Measurements from ENCODE around the gene RACK1.
"Not testable (repeated sequence)": the region's sequence is repeated elsewhere in the genome, so short reads cannot be mapped to it uniquely, and the experiment has no call there.

The RACK1 gene

DNA sequence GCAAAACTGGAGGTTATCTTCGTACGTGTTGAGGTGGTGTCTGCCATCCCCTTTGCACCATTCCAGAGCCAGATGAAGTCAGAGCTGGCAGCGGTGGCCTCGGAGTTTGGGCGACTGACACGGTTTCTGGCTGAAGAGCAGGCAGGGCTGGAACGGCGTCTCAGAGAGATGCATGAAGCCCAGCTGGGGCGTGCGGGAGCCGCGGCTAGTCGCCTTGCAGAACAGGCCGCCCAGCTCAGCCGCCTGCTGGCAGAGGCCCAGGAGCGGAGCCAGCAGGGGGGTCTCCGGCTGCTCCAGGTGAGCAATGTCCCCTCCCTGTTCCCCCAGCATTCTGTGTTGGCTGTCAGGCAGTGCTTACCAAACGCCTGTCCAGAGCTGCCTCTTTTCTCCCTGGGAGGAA lies 11.1 kb downstream of the RACK1 start:
- no peak for DNase-seq

DNA sequence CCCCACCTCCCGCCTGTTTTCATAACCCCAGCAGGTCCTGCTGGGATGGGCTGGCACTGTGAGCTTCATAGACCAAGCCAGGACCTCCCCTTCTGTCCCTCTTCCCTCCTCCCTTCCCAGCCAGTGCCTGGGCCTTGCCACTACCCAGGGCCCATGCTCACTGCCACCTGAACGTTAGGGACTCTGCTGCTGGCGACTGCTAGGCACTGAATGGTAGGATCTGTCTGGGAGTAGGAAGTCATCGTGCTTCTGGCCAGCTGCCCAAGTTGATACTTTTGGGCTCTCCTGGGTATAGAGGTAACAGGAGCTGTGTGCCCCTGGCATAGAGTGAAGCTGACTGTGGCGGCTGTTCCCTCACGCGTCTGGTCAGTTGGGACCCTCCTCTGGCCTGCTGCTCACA lies 12.3 kb downstream of the RACK1 start:
- no peak for DNase-seq

DNA sequence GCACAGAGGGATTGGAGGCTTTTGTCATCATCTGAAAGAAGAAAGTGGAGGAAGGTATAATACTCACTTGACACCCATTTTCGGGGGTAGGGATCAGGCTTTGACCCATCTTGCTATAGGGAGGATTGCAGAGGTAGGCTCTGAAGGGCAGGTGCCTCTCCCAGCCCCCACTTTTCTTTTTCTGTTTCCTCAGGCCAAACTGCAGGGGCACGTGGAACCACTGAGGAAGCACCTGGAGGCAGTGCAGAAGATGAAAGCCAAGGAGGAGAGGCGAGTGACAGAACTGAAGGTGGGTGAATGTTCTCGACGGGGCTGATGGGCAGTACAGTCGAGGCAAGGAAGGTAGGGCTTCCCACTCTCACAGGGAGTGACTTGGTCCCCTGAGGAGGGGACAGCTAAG lies 13.2 kb downstream of the RACK1 start:
- no peak for DNase-seq

DNA sequence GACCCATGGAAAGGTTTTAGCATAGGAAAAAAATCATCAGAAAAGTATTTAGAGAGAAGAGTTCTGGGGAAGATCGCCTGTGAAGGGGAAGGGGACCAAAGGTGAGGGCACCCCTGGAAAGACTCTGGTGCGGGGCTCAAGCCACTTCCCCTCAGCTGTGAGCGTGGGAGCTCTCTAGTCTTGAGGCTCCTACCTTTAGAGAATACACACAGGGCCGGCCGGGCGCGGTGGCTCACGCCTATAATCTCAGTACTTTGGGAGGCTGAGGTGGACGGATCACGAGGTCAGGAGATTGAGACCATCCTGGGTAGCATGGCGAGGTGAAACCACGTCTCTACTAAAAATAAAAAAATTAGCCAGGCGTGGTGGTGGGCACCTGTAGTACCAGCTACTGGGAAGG lies 13.7 kb downstream of the RACK1 start:
- no peak for DNase-seq

DNA sequence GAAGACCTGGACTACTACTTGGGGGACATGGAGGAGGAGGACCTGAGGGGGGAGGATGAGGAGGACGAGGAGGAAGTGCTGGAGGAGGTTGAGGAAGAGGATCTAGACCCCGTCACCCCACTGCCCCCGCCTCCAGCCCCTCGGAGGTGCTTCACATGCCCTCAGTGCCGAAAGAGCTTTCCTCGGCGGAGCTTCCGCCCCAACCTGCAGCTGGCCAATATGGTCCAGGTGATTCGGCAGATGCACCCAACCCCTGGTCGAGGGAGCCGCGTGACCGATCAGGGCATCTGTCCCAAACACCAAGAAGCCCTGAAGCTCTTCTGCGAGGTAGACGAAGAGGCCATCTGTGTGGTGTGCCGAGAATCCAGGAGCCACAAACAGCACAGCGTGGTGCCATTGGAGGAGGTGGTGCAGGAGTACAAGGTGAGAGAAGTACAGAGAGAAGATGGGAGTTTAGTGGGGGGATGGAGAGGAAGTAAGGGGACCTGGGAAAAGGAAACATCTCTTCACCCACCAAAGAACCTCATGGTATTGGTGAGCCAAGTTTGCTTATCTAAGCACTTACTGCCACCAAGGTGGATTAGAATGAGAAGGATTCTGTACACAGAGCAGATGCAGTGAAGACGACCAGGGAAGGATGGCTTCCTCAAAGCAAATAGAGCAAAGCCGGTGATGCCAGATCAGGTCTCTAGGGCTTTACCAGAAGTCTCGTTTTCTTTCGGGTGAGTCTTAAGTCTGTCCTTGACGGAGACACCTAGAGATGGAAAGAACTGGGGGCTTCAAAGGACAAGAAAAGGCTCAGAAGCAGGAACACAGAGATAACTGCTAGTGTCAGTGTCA lies 19.1 kb downstream of the RACK1 start:
- no peak for DNase-seq

DNA sequence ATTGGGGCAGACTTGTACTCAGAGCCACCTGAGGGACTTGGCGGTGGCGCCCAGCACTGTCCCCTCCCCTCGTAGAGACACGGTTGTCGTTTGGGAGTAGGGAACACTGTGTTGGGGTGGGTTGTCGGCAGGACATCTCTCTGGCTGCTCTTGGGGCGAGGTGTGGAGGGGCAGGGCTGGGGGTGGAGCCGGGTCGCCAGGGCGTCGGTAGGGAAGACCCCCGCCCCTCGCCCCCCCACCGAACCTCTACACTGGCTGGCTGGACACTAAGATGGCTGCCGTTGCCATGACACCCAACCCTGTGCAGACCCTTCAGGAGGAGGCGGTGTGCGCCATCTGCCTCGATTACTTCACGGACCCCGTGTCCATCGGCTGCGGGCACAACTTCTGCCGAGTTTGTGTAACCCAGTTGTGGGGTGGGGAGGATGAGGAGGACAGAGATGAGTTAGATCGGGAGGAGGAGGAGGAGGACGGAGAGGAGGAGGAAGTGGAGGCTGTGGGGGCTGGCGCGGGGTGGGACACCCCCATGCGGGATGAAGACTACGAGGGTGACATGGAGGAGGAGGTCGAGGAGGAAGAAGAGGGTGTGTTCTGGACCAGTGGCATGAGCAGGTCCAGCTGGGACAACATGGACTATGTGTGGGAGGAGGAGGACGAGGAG lies 19.8 kb downstream of the RACK1 start:
- no peak for DNase-seq

DNA sequence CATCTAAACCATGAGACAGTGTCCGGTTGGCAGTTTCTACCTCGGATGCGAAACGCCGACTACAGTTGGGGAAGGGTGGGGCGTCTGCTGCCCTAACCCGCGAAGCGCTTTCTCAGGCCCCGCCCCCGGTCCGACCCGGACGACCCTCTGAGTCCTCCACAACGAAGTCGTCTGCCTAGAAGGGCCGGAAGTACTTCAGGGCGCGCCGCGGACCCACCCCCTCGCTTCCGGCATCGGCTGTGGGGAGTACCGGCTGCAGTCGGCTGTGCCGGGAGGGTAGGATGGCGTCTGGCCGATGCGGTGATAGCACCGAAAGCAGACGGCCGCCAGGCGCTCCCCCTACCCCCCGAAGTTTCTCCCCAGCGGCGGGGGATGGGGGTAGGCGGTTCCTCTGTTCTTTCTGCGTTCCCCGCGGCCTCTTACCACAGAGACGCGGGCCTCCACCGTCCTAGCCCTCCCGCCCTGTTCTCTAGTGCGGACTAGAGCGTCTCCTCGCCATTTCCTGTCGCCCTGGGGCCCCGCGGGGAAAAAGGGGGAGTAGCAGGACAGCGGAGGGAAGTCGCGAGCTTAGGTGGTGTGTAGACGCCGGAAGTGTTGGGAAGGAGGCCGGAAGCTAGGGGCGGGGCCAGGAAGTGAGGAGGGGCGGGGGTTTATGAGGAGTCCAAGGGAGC lies 20.5 kb downstream of the RACK1 start, which contains the start of gene TRIM41:
TRIM41 (plus strand) TSS at position 224 of the 671 bp plus-strand sequence. CDS start 719 bp downstream, outside the sequence.
- DNase-seq: no peak

DNA sequence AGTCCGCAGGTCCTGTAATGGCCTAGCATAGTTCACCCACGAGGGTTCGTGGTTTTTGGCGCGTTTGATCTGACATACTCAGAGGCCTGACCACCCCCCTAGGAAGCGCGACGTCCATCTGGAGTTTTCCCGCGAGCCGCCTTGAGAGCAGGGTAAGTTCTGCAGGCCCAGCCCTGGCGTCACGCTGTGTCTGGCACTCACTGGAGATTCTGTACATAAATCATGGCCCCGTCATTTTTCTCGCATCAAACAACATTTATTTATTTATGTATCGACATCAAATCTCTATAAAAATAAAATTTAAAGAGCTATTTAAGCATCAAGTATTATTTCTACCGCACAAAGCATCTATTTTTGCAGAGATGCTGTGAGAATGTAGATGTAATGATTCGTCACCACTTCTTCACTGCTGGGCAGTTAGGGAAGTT lies 21.1 kb downstream of the RACK1 start:
- DNase-seq: no peak

DNA sequence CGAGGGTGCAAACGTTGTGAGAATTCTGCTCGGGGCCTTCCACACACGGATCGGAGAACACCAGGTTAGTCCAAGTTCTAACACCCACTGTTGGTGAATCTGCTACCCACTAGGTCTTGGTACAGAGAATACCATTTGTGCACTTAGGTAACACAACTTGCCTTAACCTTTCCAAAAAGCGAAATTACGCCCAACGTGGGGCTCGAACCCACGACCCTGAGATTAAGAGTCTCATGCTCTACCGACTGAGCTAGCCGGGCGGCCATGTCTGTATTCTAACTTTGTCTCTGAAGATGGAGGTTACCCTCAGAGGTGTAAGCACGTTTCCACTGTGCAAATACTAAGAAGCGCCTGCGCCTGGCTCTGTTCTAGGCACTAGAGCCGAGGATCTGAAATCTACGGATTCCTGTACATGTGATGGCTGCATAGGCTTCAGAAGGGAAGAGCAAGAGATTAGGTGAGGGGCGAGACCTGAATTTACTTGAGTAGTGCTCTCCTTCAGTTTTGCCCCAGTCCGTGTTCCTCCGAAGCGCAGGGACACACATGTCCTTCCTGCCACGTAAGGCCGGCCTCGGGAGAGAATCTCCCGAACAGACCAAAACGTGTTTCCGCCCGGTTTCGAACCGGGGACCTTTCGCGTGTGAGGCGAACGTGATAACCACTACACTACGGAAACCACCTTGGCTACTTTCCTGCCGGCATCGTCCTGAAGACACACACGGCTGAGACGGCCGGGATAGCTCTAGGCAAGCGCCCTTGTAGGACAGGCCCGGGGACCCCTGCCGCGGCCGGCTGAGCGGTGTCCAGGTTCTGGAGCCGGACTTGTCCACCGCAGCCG lies 21.7 kb downstream of the RACK1 start:
- DNase-seq: no peak

DNA sequence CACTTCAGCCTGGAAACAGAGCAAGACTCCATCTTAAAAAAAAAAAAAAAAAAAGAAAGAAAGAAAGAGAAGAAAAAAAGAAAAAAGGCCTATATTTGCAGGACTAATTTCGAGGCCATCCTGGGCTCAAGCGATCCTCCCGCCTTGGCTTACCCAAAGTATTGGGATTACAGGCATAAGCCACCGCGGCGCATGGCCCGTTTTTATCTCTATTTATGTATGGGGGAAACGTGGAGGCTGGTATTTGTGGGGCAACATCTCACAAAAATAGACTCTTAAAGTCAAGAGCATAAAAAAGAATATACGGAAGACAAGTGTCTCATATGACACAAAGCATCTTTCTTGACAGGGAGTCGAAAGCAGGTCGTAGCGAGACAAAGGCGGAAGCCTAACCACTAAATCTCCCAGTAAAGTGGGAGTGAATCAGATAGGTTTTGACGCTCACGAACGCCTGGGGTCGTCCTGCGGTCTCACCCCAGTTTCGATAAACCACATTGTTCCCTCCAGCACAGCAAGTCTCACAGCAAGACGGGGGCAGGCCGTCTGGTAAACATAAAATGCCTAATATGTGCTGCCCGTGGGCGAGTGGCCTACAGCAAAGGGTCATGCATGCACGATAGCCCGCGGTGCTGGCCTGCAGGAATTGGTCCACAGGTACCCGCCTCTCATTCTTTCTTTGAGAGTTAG lies 22.5 kb downstream of the RACK1 start:
- no peak for DNase-seq

DNA sequence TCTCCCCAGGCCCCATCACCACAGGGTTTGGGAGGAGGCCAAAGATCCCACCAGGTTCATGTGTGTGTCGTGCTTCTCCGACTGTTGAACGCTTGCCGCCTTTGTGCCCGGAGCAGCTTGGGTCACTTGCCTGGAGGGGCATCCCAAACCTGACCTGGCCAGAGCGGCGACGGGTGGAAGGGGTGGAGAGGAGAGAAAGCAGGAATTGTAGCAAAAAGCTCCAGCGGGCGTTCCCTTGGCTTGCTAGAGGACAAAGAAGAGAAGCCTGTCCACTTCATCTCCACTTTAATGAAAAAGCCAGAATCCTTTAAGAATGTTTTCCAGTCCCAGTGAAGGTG lies 23.6 kb downstream of the RACK1 start:
- no peak for DNase-seq

DNA sequence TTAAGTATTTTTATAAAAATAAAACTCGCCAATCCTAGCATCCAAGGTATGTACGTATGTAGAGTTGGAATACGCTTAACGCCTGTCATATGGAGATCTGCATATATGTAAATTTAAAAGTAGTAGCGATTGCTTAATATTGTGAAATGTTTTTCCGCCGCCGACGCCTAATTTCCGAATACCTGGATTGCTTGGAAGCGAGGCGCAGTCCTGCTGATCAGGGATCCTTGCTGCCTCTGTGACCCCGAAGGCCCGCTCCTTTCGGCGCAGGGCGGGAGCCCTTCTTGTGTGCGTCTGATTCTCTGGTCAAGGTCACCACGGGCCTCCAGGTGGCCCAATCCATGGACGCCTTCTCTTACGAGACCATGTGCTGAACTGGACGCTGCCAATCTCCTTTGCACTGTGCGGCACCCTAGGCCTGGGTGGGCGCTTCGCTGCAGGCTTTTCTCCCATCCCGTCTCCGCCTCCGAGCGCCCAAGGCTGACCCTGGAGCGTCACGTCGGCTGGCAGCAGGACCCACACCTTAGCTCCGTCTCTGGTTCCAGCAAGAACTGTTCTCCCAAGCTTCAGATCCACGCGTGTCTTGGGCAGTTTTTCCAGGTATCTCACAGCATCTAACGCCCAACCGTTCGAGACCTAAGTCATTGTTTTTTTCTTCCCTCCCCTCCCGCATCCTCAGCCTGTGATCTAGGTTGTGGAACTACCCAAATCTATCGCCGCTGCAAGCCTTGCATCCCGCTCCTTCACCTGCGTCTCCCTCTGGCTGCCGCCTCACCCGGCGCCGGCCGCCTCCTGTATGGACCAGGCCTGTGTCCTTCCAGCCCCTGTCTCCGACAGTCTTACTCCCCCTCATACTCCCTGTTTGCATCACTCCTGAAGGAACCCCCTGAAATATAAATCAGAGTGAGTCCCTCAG lies 24.2 kb downstream of the RACK1 start:
- no peak for DNase-seq

DNA sequence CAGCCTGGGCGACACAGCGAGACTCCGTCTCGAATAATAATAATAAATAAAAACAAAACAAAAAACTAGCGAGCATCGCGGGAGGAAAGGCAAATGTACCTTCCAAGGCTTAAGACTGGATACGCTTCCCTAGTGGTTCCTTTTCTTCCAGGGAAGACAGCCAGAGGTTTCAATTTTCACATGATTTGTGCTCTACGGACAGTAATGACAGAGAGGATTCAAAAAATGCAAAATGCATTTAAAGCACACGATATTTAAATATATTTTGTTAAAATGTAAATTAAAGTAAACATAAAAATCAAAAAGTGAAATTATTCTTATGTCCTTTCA lies 24.9 kb downstream of the RACK1 start:
- no peak for DNase-seq

DNA sequence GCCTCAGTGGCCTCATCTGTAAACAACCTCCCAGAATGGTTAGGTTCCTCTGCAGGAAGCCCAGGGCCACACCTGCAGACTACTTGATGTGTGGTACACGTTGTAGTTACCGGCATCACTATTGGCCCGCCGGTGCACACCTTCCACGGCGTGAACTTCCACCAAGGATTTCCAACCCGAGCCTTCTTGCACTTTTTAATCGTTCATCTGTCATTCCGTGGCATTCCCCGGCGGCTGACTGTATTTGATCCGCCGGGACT lies 26.0 kb downstream of the RACK1 start:
- no peak for DNase-seq

DNA sequence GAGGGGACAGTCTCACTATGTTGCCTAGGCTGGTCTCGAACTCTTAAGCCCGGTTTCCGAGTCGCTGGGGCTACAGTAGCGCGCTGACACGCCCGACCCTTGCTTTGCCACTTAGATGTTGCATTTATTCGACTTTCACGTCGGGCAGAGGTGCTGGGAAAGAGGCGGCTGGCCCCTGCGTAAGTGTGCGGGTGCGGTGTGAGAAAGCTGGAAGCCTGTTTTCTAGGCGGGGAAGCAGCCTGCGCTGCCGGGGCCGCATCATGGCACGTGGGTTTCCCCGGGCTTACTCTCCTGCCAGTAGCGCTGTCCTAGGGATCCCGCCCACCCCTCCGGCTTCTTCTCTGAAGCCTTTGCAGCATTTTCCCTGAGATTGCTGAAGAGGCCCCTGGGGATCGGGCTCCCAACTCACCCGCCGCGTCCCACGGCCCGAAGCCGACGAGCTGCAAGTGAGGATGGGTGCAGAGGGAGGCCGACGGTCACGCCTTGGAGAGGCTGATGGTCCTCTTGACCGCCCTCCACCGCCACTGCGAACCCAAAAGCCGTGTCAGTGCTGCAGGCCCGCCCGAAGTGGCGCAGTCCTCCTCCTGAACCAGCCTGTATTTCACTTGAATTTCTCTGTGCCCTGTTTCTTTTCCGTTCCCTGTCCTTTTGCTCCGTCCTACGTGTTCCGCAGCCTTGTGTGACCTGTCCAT lies 26.4 kb downstream of the RACK1 start:
- DNase-seq: no peak

DNA sequence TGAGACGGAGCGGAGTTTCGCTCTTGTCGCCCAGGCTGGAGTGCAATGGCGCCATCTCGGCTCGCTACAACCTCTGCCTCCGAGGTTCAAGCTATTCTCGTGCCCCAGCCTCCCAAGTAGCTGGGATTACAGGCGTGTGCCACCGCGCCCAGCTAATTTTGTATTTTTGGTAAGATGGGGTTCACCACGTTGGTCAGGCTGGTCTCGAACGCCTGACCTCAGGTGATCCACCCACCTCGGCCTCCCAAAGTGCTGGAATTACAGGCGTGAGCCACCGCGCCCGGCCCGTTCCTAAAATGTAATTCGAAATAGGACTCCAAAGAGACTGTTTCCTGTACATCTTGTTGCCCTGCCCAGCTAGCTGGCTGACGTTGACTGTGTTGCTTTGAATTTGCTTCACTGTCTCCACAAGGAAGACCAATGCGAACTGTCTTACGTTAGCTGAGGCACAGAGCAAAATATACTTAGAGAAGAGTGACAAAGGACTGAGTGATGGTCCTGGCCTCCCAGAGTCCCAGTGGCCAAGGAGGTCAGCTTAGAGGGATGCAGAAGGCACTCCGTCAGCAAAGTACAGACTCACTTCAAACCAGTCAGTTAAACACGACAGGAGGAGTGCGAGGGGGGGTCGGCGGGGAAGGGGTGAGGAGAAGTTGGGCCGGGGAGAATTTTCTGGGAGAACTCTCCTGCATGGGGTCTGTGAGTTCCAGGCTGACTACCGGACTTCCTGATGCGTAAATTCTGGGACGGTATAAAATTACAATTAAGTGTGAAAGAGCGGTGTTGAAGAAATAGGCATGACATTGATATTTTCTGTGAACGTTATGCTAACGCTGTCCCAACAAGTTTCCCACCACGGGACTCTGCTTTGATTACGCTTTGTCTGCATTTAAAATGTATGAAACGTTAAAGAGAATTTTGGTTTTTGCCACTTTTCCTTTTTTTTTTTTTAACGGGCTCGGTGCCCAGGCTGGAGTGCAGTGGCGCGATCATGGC lies 27.4 kb downstream of the RACK1 start:
- no peak for DNase-seq

DNA sequence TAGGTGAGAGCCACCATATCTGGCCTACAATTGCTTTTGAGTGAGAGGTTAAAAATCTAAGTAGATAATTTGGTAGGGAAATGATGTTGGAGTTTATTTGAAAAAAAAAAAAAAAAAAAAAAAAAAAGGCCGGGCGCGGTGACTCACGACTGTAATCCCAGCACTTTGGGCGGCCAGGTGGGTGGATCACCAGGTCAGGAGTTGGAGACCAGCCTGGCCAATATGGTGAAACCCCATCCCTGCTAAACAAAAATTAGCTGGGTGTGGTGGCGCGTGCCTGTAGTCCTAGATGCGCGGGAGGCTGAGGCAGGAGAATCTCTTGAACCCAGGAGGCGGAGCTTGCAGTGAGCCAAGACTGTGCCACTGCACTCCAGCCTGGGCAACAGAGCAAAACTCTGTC lies 29.5 kb downstream of the RACK1 start:
- DNase-seq: not testable (repeated sequence)

DNA sequence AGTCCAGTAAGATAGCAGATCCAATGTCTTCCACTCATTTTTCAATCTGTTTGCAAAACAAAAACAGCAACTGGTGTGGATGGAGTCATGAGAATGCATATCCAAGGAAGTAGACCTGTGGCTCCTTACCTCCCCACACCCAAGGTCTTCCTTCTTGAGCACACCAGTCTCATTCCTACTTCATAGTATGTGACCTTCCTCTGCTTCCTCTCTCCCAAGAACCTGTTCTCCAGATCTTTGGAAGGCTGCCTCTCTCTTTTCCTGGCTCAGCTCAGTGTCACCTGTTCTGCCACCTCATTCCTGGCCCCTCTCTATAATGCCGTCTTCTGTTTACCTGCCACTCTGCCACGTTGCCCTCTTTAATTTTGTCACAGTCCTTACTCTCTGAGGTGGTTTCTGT lies 30.8 kb downstream of the RACK1 start:
- no peak for DNase-seq

DNA sequence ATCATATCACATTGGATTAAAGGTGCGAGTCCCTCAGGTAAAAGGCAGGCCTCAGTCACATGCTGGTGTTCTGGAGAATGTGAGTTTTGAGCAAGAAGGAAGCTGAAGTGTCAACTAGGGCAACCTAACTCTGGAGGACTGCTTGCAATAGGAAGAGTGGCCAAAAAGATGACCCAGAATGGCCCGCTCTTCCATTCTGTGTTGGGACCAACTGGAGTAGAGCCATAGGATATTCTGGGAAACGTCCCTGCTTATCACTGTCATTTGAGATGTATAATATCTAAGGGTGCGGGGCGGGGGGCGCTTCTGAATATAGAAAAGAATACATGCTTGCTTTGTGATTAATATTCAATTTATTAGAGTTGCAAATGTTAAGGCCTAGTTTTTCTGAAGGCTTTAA lies 31.6 kb downstream of the RACK1 start:
- no peak for DNase-seq

DNA sequence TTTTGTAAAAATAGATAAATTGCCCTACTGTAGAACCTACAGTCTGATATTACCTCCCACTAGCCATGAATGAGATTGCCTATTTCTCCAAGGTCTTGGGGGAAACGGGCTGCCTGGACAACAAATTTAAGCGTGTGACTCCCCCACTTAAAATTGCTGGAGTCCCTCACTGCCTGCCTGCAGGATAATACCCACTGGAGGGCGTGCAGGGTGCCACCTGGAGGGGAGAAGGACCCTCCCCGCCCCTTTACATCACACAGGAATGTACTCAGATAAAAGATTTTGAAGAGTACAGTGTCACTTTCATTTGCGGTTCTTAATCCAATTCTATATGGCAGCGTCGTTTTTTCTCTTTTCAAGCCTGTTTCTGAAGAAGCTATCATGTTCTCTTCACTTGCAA lies 32.5 kb downstream of the RACK1 start:
- no peak for DNase-seq
